ENCODE results near the gene ANAPC7.

The ANAPC7 gene

GRCh38 chr12:110337912-110338710, 65.4 kb downstream of the ANAPC7 start:
- H3K79me2 ChIP-seq (ENCODE audit: insufficient read depth, low read length) = no peaks in the 10 kb centered on the region
- H3K9ac ChIP-seq (ENCODE audit: low read length) = no peak overlapping the region
- no peaks in the 10 kb centered on the region for H4K20me1 ChIP-seq (ENCODE audit: insufficient read depth, low read length)
- no peaks in the 10 kb centered on the region for H3K9me3 ChIP-seq (ENCODE audit: low read length)
- no peak overlapping the region for H3K4me2 ChIP-seq (ENCODE audit: low read length)
- TF ChIP-seq EZH2 (IDR thresholded peaks at IDR 0.05; ENCODE audit: borderline replicate concordance, low read length) (no peak), CTCF (IDR thresholded peaks at IDR 0.05; ENCODE audit: low read length) (no peak)
- H2AFZ ChIP-seq (ENCODE audit: low read length) = no peak overlapping the region
- peaks cover 99% of the 10 kb centered on the region for H3K36me3 ChIP-seq (ENCODE audit: insufficient read depth, low read length)
- no peaks in the 10 kb centered on the region for H3K9me2 ChIP-seq (ENCODE audit: low read depth, low read length)
- H3K27ac ChIP-seq (ENCODE audit: low read depth, low read length, poor library complexity, severe bottlenecking) = peak overlapping the region; percentile 32
- H3F3A ChIP-seq (ENCODE audit: insufficient read depth, low read length) = no peaks in the 10 kb centered on the region
- no peaks in the 10 kb centered on the region for H3K4me1 ChIP-seq (ENCODE audit: insufficient read depth, low read length, severe bottlenecking)
- H3K27me3 ChIP-seq (ENCODE audit: insufficient read depth, low read length) = no peaks in the 10 kb centered on the region
- no peak overlapping the region for H3K4me3 ChIP-seq (ENCODE audit: low read depth, low read length, poor library complexity, severe bottlenecking)

GRCh38 chr12:110335481-110336045, 67.9 kb downstream of the ANAPC7 start:
- H3K36me3 ChIP-seq (ENCODE audit: insufficient read depth, low read length) = peaks cover 93% of the 10 kb centered on the region

GRCh38 chr12:110333201-110333600, 70.3 kb downstream of the ANAPC7 start:
- no peaks in the 10 kb centered on the region for H3K9me3 ChIP-seq (ENCODE audit: low read length)
- no peaks in the 10 kb centered on the region for H3K27me3 ChIP-seq (ENCODE audit: insufficient read depth, low read length)
- no peak overlapping the region for H3K4me2 ChIP-seq (ENCODE audit: low read length)
- no peaks in the 10 kb centered on the region for H3K4me1 ChIP-seq (ENCODE audit: insufficient read depth, low read length, severe bottlenecking)
- no peak overlapping the region for H3K27ac ChIP-seq (ENCODE audit: low read depth, low read length, poor library complexity, severe bottlenecking)
- no peaks in the 10 kb centered on the region; the same call in 1 of the 2 replicates for H3K79me2 ChIP-seq (ENCODE audit: insufficient read depth, low read length)
- no peak overlapping the region for H3K9ac ChIP-seq (ENCODE audit: low read length)
- TF ChIP-seq CTCF (IDR thresholded peaks at IDR 0.05; ENCODE audit: low read length) = no peak
- no peak for TF ChIP-seq EZH2 (IDR thresholded peaks at IDR 0.05; ENCODE audit: borderline replicate concordance, low read length)
- no peaks in the 10 kb centered on the region for H4K20me1 ChIP-seq (ENCODE audit: insufficient read depth, low read length)
- no peak overlapping the region for H3K4me3 ChIP-seq (ENCODE audit: low read depth, low read length, poor library complexity, severe bottlenecking)
- H3F3A ChIP-seq (ENCODE audit: insufficient read depth, low read length) = no peaks in the 10 kb centered on the region
- H2AFZ ChIP-seq (ENCODE audit: low read length) = no peak overlapping the region
- H3K9me2 ChIP-seq (ENCODE audit: low read depth, low read length) = no peaks in the 10 kb centered on the region
- peaks cover 88% of the 10 kb centered on the region for H3K36me3 ChIP-seq (ENCODE audit: insufficient read depth, low read length)

More at GRCh38 chr12:110335481-110336045, 67.9 kb downstream of the ANAPC7 start:
- no peaks in the 10 kb centered on the region for H3K27me3 ChIP-seq (ENCODE audit: insufficient read depth, low read length)
- no peak overlapping the region for H3K27ac ChIP-seq (ENCODE audit: low read depth, low read length, poor library complexity, severe bottlenecking)
- H3K9ac ChIP-seq (ENCODE audit: low read length) = no peak overlapping the region
- TF ChIP-seq EZH2 (IDR thresholded peaks at IDR 0.05; ENCODE audit: borderline replicate concordance, low read length) (no peak), CTCF (IDR thresholded peaks at IDR 0.05; ENCODE audit: low read length) (no peak)
- H4K20me1 ChIP-seq (ENCODE audit: insufficient read depth, low read length) = no peaks in the 10 kb centered on the region
- no peaks in the 10 kb centered on the region for H3K9me2 ChIP-seq (ENCODE audit: low read depth, low read length)
- no peak overlapping the region for H3K4me3 ChIP-seq (ENCODE audit: low read depth, low read length, poor library complexity, severe bottlenecking)
- no peaks in the 10 kb centered on the region for H3K4me1 ChIP-seq (ENCODE audit: insufficient read depth, low read length, severe bottlenecking)
- no peaks in the 10 kb centered on the region for H3K79me2 ChIP-seq (ENCODE audit: insufficient read depth, low read length)
- no peak overlapping the region for H2AFZ ChIP-seq (ENCODE audit: low read length)
- H3F3A ChIP-seq (ENCODE audit: insufficient read depth, low read length) = no peaks in the 10 kb centered on the region
- H3K9me3 ChIP-seq (ENCODE audit: low read length) = no peaks in the 10 kb centered on the region
- H3K4me2 ChIP-seq (ENCODE audit: low read length) = no peak overlapping the region

All from OCI-LY1 (cell line).